ENCODE measurements around the gene MAST4.

Gene MAST4

GRCh38 chr5:67009028-67009427, 412.8 kb downstream of the MAST4 start:
- H3K4me3 ChIP-seq (ENCODE audit: low read depth, low read length): no peak overlapping the region
- TF ChIP-seq CTCF (IDR thresholded peaks at IDR 0.05; ENCODE audit: low read depth, low read length): no peak

DNA sequence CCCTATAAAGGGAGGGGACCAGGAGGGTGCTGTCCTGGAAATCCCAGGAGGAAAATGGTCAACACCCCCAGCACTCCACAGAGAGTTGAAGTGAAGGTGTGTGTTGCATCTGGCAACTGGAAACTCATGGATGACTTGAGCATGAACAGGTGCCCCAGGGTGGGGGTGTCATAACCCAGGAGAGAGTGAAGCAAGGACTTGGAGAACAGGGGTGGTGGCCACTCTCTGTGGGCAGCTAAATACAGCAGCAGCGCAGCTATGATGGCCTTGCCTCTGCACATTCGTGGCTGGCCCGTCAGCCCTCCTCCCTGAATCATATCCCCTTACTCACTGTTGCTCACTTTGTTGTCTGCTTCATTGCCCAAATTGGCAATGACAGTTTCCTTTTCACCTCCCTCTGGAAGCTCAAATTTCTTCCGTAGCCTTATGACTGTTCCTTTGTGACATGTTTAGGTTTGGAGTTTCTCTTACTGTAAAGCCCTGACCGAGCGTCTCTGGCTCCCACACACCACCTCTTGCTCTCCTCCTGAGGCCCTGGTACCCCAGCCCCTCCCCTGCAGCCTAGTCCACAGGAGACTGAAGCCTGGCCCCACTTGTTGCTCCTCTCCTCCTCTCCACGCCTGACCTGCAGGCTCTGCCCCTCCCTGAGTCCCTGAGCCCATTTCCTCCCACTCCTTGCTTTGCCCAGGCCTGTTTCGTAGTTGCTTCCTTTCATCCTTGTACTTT, 414.7 kb downstream of the MAST4 start:
- H3K4me3 ChIP-seq (ENCODE audit: low read depth, low read length): peak overlapping the region; percentile 24
- no peak for TF ChIP-seq CTCF (IDR thresholded peaks at IDR 0.05; ENCODE audit: low read depth, low read length)

DNA sequence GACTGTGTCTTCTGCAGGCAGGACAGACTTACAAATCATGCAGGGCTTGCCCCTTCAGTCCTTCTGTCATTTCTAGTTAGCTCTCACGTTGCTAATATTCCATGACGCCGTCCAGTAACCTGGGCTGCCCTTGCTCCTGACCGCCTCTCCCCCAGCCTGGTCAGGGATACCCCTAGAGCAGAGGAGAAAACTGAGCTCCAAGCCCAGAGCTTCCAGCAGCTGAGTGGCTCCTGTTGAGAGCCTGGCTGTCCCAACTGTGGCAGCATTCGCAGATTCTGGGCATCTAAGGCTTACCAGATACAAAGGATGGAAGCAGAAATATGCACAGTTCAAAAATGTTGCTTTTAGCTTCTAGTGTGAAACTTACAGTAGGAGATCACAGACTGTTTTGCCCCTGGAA, 415.2 kb downstream of the MAST4 start:
- H3K4me3 ChIP-seq (ENCODE audit: low read depth, low read length): peak overlapping the region; percentile 24
- TF ChIP-seq CTCF (IDR thresholded peaks at IDR 0.05; ENCODE audit: low read depth, low read length): no peak

GRCh38 chr5:67012171-67012570, 416.0 kb downstream of the MAST4 start:
- TF ChIP-seq CTCF (IDR thresholded peaks at IDR 0.05; ENCODE audit: low read depth, low read length): no peak
- H3K4me3 ChIP-seq (ENCODE audit: low read depth, low read length): no peak overlapping the region

GRCh38 chr5:67013719-67014118, 417.5 kb downstream of the MAST4 start:
- no peak overlapping the region for H3K4me3 ChIP-seq (ENCODE audit: low read depth, low read length)
- TF ChIP-seq CTCF (IDR thresholded peaks at IDR 0.05; ENCODE audit: low read depth, low read length): no peak

GRCh38 chr5:67014191-67014590, 418.0 kb downstream of the MAST4 start:
- TF ChIP-seq CTCF (IDR thresholded peaks at IDR 0.05; ENCODE audit: low read depth, low read length): no peak
- H3K4me3 ChIP-seq (ENCODE audit: low read depth, low read length): no peak overlapping the region

- peak overlapping the region; percentile 51 for H3K4me3 ChIP-seq (ENCODE audit: low read depth, low read length)
- TF ChIP-seq CTCF (IDR thresholded peaks at IDR 0.05; ENCODE audit: low read depth, low read length): no peak
Measured at GRCh38 chr5:67014957-67015400, 418.8 kb downstream of the MAST4 start.

All from WI38 (cell line).